CMK (cell line): ENCODE data around the gene PLCE1.

Experiments used
- DNase-seq: peaks from one replicate; pipeline ENCODE4 v3.0.0-alpha.2; 2010; ENCODE audit warnings: low read depth

Gene PLCE1

DNA sequence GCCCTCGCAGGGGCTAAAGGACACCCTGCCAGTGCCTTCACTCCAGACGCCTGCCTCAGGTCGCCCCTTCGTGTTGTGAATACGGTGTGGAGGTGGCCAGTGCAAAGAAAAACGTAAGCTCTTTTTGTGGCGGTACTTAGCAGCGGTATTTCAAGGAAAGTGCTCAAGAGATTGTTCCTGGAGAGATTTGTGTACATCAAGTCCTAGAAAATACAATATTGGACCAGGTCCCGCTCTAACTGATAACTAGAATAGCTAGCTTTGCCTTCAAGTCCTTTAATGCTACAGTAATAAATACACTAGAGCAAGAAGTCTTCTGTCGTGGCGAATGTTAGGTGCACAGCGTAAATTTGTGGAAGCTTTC is 689 bp downstream of the PLCE1 start:
- no peak for DNase-seq

GRCh38 chr10:93995182-93995581 is 1.5 kb downstream of the PLCE1 start:
- DNase-seq, result no peak

DNA sequence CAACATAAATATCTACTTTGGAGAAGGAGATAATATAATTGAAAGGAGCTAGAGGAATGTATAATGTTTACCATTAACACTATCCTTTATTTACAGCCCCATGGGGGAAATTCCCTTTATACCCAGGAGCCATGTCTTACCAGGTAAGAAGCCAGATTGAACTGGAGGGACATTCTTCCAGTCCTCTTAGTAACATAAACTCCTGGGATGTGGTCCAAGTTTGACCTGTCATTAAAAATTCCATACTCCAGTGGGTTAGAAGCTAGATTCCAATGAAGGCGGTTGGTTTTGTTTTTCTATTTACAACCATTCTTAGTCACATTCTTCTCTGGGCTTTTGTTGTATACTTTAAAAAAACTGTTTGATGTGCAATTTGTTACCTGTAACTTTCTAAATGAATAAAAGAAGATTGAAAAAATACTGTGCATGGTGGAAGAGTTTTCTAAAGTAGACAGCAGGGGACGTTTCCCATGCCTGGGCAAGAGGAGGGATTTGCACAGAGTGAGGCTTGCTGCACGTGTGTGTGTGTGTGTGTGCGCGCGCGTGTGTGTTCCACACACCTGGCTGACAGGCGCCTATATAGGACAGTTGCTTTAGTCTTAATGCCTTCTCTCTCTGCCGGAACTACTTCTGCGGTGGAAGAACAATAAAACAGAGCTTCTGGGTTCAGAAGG is 2.0 kb downstream of the PLCE1 start:
- DNase-seq, result no peak

GRCh38 chr10:93996551-93996950 is 2.8 kb downstream of the PLCE1 start:
- no peak for DNase-seq

GRCh38 chr10:93997546-93997945 is 3.8 kb downstream of the PLCE1 start:
- no peak for DNase-seq

DNA sequence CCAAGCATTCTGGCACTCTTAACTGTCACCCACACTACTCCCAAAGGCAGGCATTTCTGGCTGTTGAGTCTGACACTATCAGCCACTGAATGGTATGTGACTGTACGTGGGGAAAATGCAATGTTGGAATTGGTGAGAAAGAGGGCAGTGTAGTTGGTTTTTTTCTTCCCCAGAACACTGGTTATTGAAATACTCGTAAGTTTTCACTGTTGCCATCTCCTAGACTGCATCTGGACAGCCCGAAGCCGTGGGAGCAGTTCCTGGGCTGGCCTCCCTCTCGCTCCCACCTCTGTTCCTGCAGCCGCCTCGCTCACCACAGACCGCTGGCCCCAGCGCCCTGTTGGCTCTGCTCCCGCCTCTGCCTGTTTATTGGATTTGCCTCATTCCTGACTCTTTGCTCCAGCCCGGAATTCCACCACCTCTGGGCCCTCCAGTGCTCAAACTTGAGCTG is 5.7 kb downstream of the PLCE1 start:
- DNase-seq, result no peak

DNA sequence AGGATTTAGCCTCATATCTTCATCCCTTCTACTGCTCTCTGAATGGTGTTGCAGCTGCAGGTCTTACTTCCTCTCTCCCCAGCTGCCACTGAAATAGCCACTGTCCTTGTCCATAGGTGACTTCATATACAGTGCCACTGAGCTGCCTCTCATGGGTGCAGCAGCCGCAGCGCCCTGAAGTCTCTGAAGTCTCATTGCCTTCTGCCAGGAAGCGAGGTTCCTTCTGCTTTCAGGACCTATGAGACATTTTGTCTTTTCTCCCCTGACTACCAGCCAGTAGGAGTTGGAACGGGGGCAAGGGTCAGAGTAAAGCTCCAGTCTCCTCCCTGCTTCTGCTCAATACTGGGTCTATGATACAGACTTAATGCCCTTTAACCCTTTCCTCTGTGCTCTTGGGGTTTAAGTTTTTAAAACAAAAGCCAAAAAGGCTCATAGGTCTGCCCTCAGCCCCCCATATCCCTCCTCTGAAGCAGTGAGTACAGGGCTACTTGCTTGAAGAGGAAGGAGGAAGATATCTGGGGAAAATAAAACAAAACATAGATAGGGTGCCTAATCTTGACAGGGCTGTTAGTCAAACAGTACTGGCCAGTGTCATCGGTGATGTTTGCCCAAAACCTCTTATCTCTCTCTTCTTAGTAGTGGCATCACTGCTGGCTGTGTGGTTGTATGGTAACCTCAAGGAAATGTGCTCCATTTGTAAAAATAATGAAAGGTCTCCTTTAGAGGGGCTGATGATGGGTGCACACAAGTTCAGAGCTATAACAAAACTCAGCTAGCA is 7.1 kb downstream of the PLCE1 start:
- no peak for DNase-seq

GRCh38 chr10:94001416-94001810 is 7.7 kb downstream of the PLCE1 start:
- DNase-seq, result no peak

GRCh38 chr10:94002156-94002555 is 8.4 kb downstream of the PLCE1 start:
- no peak for DNase-seq

DNA sequence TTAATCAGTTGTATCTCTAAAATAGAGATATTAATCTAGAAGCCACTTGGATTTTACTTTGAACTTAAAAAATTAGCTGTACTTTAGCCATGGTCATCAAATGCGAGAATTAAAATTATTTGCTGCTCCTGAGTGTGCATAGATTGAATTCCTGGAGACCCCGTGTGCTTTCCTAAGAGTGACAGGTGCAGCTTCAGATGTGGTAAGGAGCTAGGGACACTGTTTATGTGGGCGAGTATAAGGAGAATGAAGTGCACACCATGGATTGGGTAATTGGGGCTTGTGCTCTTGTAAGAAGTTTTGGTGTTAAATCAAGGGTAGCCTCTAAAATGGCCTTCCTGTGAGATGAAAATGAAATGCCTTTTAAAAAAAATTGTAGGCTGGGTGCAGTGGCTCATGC is 9.8 kb downstream of the PLCE1 start:
- DNase-seq, result no peak

DNA sequence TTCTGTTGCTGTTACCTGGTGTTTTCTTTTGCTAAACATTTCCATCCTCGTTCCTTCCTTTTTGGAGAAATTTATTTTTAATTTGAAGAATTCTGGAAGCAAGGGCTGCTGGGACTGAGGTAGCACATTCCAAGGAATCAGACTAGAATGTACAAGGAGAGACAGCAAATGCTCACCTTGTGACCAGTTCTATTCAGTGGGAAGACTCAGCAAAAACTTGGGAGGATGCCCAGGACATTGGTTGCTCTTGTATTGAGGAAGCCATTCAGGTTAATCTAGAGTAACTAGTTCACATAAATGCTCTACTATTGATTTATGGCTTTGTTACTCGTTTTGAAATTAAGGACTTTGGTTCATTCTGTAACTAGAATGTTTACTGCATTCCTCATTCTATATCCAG is 11.3 kb downstream of the PLCE1 start:
- DNase-seq, result no peak

DNA sequence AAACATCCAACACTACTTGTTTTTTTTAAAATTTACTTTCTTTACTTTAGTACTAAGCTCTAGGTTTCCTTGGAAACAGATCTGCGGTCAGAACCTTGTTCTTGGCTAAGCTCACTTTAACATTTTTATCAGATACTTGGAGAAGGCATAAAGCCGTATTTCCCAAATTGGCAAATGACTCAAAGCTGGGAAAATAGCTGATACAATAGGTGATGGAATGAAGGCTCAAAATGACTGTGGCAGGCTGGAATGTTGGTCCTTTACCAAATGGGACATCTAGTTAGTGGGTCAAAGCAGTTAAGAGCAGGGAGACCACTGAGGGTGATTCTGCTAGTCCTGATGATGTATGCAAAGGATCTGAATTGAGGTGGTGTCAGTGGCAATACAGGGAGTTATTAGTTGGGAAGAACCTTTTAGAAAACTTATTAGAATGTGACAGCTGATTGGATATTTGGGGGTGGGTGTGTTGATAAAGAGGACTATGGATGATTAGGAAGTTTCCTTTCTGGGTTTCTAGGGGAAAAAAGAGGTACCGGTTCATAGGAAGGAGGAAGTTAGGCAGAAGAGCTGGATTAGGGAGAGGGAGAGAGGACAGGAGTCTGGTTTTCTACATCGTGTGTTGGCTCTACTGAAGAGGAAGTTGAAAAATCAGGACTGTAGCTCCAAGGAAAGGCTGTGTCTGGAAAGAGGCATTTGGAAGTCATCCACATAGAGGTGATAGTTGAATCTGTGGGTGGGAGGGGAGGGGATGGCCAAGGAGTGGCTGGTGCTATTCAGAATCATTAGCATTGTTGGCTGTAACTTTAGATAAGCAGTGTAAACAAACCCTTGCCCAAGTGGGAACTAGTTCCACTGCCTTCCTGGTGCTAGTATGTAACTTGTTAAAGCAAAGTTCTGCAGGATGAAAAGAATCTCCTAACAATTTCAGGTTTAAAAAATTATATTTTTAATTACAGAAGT is 13.1 kb downstream of the PLCE1 start:
- DNase-seq, result no peak

DNA sequence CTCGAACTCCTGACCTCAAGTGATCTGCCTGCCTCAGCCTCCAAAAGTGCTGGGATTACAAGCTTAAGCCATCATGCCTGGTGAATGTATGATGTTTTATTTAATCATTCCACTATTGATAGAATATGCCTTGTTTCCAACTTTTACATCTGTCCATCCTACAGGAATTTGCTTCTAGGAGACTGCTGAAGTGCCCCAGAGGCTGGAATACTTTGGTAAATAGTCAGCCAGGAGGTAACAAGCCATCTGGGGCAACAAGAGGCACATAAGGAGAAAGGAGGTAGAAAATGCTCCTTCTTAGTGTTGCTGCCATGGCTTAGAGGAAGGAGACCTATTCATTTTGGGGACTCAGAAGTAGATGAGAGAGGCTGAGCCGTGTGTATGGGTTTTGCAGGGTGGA is 14.8 kb downstream of the PLCE1 start:
- no peak for DNase-seq

DNA sequence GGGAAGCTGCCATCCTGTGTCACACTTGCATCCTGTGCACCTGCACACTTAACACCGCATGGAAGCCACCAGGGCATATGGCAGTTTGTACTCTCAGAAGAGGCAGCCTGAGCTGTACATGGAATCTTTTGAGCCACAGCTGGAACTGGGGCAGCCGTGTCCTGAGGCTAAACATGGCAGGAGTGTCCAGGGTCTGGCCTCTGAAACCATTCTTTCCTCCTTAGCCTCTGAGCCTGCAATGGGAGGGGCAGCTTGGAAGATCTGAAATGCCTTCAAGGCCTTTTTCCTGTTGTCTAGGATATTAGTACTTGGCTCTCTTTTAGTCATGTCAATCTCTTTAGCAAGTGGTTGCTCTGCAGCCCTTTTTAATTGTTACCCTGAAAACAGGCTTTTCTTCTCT is 16.4 kb downstream of the PLCE1 start:
- DNase-seq, result no peak

- DNase-seq, result no peak
Measured at GRCh38 chr10:94010886-94011285, 17.2 kb downstream of the PLCE1 start.

GRCh38 chr10:94011296-94011695 is 17.6 kb downstream of the PLCE1 start:
- DNase-seq, result no peak

DNA sequence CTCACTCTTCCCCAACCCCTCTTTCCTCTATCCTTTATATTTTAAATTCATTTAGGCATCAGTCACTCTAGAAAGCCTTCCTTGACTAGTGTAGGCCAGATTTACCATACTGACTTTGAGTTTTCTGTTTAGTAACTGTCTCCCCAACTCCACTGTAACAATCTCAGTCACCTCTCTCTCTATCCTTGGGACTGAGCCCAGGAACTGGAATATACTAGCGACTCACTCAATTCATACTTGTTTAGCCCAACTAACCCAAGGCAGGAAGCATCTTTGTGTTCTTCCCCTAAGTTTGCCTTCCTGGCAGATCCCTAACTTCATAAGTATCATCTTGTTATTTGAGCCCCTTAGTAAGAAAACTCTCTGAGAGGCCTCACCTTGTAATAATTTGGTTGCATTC is 19.1 kb downstream of the PLCE1 start:
- DNase-seq, result no peak

DNA sequence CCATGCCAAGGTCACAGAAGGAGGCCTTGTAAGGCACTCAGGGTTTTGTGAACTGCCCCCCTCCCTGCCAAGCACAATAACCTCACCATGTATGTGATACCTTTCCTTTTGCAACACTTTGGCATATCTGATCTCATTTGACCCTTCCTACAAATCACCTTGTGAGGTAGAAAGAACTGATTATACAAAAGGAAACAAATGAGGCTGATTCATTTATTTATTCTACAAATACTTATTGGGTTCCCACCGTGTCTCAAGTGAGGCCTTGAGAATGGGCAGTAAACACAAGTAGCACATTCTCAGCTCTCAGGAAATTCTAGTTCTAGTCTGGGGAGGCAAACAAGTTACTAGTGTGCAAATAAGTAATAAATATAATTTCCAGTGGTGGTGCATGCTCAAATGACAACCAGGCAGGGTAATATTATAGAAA is 19.6 kb downstream of the PLCE1 start:
- no peak for DNase-seq

DNA sequence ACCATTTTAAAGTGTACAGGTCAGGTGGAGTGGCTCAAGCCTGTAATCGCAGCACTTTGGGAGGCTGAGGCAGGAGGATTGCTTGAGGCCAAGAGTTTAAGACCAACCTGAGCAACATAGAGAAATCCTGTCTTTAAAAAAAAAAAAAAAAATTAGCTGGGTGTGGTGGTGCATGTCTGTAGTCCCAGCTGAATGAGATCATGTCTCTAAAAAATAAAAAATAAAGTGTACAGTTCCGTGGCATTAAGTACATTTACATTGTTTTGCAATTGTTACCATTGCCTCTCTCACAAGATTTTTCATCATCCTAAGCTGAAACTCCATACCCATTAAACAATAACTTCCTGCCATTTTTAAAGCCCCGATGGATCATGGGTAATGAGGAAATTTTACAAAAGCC is 20.6 kb downstream of the PLCE1 start:
- no peak for DNase-seq

DNA sequence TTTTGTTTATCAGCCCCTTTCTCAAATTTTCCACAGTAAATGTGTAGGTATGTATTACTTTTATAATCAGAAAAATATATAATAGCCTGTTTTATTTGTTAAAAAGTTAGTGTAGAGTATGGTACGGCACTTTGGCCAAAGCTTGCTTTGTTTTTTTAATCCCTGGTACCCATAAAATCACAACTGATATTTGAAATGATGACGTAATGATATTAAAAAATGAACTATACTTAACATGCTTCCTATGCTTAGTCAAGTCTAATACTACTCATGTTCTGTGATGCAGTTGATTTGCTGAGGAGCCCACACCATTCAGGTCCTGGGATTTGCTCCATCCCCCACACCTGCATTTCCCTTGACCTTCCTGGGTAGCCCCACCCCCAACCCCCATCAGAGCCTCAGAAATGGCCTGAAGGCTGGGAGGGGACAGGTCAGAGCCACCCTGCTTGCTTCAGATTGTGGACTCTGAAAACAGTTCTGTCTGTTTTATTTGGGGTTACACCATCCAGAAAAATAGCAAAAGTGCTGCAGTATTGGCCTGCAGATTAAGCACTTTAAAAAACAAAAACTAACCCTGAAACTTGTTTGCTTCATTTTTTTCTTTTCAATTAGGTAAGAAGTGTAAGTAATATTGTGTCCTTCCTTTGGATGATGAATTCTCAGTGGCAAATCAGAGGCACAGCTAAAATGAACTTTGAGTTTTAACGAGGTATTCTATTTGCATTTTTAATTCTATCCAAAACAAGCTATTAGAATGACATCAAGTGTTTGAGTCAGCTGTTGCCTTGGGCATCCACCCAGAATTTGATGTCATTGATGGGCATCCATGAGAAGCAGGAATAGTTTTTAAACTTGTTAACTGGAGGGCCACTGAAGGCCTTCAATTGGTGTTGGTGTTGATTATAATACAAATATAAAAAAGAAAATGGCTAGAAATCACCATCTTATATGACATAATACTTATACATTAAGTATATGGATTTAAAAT is 23.3 kb downstream of the PLCE1 start:
- no peak for DNase-seq

DNA sequence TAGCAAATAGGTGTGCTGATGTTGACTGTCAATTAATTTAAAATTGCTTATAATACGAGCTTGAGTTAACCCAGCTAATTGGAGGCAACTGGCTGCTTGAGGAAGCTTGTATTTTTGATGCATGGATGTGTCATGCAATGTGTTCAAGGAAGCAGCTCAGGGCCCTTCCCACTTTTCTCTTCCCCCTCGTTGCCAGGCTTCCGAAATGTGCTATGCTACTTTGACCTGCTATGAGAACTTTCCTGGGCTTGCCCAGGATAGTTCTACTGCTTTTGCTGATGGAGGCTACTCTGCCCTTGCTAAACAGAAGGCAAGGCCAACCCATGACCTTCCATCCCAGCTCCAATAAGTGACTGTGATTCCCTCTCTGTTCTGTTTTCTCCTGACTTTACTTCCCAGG is 24.4 kb downstream of the PLCE1 start:
- no peak for DNase-seq
